ENCODE measurements around the gene LLGL1.

- TF ChIP-seq, protein P1, sequence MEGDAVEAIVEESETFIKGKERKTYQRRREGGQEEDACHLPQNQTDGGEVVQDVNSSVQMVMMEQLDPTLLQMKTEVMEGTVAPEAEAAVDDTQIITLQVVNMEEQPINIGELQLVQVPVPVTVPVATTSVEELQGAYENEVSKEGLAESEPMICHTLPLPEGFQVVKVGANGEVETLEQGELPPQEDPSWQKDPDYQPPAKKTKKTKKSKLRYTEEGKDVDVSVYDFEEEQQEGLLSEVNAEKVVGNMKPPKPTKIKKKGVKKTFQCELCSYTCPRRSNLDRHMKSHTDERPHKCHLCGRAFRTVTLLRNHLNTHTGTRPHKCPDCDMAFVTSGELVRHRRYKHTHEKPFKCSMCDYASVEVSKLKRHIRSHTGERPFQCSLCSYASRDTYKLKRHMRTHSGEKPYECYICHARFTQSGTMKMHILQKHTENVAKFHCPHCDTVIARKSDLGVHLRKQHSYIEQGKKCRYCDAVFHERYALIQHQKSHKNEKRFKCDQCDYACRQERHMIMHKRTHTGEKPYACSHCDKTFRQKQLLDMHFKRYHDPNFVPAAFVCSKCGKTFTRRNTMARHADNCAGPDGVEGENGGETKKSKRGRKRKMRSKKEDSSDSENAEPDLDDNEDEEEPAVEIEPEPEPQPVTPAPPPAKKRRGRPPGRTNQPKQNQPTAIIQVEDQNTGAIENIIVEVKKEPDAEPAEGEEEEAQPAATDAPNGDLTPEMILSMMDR (IDR thresholded peaks at IDR 0.05; ENCODE audit: poor library complexity, severe bottlenecking): no peak
- TF ChIP-seq POLR2AphosphoS5 (IDR thresholded peaks at IDR 0.05): no peak
Measured at GRCh38 chr17:18179804-18180203, 45.6 kb upstream of the LLGL1 start.

All from neural cell (in vitro differentiated cells).